ENCODE results near the gene F12.

DNA sequence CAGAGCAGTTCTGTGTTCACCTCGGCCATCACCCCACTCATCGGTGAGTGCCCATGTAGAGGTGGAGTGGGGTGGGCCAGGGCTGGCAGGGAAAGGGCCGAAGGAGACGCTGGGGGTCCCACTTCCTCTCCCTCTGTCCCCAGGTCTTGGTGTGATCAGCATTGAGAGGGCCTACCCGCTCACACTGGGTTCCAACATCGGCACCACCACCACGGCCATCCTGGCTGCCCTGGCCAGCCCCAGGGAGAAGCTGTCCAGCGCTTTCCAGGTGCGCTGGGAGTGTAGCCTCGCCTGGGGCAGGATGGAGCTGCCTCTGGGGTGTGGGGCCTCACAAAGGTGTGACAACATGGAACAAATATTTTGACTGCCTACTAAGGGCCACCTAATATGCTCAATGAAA is 12.6 kb downstream of the F12 start:
- TF ChIP-seq, protein P1, sequence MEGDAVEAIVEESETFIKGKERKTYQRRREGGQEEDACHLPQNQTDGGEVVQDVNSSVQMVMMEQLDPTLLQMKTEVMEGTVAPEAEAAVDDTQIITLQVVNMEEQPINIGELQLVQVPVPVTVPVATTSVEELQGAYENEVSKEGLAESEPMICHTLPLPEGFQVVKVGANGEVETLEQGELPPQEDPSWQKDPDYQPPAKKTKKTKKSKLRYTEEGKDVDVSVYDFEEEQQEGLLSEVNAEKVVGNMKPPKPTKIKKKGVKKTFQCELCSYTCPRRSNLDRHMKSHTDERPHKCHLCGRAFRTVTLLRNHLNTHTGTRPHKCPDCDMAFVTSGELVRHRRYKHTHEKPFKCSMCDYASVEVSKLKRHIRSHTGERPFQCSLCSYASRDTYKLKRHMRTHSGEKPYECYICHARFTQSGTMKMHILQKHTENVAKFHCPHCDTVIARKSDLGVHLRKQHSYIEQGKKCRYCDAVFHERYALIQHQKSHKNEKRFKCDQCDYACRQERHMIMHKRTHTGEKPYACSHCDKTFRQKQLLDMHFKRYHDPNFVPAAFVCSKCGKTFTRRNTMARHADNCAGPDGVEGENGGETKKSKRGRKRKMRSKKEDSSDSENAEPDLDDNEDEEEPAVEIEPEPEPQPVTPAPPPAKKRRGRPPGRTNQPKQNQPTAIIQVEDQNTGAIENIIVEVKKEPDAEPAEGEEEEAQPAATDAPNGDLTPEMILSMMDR (IDR thresholded peaks at IDR 0.05) = no peak
- TF ChIP-seq POLR2A (IDR thresholded peaks at IDR 0.05) = no peak
- no peak for TF ChIP-seq EP300 (IDR thresholded peaks at IDR 0.05; ENCODE audit: low read depth)
- TF ChIP-seq POLR2AphosphoS5 (IDR thresholded peaks at IDR 0.05) = no peak

Data from transverse colon (tissue), 4 donors.